WI38 (cell line): Measurements from ENCODE around the gene DDA1.

Experiments
- H3K4me3 ChIP-seq: 2 replicates; pipeline ENCODE4 v1.5.1; 2011; ENCODE audit warnings: low read depth, mild to moderate bottlenecking, control low read depth, low read length
- TF ChIP-seq, protein P1 (sequence below): IDR thresholded peaks from 2 replicates; pipeline ENCODE4 v1.5.1; 2012; ENCODE audit warnings: low read depth, mild to moderate bottlenecking, control low read depth, low read length

Gene DDA1

DNA sequence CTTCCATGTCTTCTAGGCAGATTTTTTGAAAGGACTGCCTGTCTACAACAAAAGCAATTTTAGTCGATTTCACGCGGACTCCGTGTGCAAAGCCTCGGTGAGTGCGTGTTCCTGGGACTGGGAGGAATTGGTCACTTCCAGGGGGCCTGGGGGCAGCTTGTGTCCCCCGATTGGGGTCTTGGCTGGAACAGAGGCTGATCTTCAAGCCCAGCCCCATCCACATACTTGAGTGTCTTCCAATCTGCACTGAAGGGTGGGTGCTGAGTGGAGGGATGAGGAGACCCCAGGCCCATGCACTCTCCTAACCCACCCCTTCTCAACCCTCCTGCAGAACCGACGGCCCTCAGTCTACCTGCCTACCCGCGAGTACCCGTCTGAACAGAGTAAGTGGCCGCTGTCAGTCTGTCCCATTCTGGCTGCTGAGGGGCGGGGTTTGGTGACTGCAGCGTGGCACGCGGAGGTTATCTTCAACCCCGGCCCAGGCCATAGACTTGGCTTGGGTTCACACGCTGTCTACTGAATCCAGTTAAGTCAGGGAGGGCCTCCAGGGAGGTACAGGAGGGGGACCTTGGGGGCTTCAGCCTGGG is 4.7 kb downstream of the DDA1 start:
- TF ChIP-seq, protein P1, sequence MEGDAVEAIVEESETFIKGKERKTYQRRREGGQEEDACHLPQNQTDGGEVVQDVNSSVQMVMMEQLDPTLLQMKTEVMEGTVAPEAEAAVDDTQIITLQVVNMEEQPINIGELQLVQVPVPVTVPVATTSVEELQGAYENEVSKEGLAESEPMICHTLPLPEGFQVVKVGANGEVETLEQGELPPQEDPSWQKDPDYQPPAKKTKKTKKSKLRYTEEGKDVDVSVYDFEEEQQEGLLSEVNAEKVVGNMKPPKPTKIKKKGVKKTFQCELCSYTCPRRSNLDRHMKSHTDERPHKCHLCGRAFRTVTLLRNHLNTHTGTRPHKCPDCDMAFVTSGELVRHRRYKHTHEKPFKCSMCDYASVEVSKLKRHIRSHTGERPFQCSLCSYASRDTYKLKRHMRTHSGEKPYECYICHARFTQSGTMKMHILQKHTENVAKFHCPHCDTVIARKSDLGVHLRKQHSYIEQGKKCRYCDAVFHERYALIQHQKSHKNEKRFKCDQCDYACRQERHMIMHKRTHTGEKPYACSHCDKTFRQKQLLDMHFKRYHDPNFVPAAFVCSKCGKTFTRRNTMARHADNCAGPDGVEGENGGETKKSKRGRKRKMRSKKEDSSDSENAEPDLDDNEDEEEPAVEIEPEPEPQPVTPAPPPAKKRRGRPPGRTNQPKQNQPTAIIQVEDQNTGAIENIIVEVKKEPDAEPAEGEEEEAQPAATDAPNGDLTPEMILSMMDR = no peak
- H3K4me3 ChIP-seq = no peak overlapping the region

- H3K4me3 ChIP-seq = no peak overlapping the region
- TF ChIP-seq, protein P1 = no peak
Observed at GRCh38 chr19:17318966-17319365, 9.6 kb downstream of the DDA1 start.

- H3K4me3 ChIP-seq = no peak overlapping the region
- TF ChIP-seq, protein P1 = no peak
Observed at GRCh38 chr19:17319473-17320238, 10.3 kb downstream of the DDA1 start.

- H3K4me3 ChIP-seq = no peak overlapping the region
- TF ChIP-seq, protein P1 = no peak
Observed at GRCh38 chr19:17320435-17320834, 11.1 kb downstream of the DDA1 start.

GRCh38 chr19:17321655-17322489 is 12.5 kb downstream of the DDA1 start:
- TF ChIP-seq, protein P1 = no peak

GRCh38 chr19:17322854-17323253 is 13.5 kb downstream of the DDA1 start:
- H3K4me3 ChIP-seq = no peak overlapping the region
- TF ChIP-seq, protein P1 = no peak

More at GRCh38 chr19:17321655-17322489, 12.5 kb downstream of the DDA1 start:
- H3K4me3 ChIP-seq = no peak overlapping the region
